Hypothalamus (tissue), 51 donors: ENCODE data around the gene ATP6V1C2.
A peak's percentile ranks its signal among the peaks of the same experiment; 100 is the strongest.
"Not testable (repeated sequence)": the region's sequence is repeated elsewhere in the genome, so short reads cannot be mapped to it uniquely, and the experiment has no call there.

Source experiments
- DNase-seq, 51 donors: peaks; one replicate each; lab custom pipeline; 2025; lab: John Stamatoyannopoulos, UW

The ATP6V1C2 gene

DNA sequence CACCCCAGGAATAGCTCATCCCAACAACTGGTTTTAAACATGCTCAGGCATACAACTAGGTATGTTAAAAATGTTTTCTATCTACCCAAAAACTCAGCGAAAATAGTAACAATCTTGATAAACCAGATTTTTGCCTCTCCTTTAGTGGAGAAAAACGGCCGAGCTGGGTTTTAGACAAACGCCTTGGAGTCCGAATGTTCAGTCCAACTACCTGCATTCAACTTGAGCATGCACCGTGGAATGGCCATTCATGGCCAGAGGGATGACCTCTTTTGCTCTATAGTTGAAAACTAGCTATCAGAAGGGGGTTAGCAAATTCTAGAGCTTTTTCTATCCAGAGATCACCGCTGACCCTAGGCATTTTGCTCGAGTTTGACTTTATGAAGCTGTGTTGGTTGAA is 60.3 kb downstream of the ATP6V1C2 start:
- no peak for DNase-seq

DNA sequence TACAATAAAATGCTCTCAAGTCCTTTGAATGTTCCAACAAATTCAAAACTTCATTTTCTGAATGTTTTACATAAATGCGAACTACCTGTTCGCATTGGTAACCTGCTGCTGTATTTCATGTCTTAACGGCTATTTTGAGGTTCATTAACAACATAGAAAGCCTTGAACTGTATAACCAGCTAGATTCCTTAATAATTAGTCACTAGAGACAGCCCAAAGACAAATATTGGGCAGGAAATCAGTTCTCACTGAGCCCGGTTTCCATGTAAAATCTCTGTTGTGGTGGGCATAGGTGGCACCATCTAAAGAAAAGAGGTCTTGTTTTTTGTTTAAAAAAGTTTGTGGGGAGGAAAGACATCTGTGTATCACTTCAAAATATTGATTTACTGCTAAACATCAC is 62.0 kb downstream of the ATP6V1C2 start:
- DNase-seq: no peak

DNA sequence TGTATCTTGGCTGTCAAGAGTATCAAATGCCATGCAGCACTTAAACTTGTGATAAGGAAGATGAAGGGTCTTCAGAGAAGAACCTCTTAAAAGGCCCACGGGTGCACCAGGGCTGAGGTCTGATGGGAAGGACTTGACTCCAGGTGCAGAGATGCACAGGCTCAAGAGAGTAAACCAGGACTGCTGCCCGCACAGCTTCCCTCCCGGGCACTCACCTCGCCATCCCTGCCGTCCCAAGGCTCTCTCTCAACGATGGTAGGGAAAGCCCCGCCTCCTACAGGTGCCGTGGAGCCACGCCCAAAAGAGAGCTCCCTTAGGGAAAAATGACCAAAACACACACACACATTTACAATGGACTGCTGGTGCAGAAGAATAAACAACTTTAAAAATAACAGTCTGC is 63.3 kb downstream of the ATP6V1C2 start:
- no peak for DNase-seq

DNA sequence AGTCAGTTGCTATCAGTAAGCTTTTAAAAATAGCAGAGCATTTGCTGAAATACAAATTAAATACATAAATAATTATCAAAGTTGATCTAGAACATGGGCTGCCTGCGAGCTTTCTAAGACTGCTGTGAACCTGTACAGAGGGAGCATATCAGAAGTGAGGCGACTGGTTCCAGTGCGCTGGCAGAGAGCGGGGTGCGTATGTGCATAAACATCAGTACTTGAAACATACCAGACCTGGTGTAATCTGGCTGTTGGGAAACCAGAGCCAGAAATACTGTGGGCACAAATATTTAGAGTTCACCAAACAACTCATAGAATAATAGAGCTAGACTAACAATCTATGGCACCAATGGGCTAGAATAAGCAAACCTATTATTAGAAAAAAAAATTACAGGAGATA is 63.8 kb downstream of the ATP6V1C2 start:
- no peak for DNase-seq

DNA sequence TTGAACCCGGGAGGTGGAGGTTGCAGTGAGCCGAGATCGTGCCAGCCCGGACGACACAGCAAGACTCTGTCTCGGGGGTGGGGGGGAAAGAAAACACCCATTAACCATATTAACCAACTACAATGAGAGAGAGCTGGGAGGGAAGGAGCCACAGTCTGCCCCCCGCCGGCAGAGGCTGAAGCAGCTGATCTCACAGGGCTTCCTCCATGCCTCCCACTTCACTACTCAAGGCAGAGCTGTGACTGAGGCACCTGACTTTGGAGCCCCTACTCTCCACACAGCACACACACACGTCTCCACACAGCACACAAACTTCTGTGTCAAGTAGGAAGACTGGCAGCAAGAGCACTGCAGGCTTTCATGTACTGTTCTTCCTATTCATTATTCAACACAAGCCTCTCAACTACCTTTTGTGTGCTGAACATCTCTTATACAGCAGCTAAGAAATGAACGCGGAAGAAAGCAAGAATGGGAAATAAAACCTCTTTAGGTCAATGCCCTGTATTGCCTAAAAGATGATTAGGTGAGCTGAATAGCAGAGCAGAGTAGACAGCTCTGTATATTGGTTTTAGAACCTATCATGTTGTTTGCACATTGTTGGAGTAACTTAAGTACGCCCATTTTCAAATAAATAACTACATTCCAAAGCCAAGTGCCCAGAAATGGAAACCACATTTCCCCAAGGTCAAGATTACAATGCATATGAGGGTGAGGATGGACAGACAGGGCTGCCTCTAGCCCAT is 65.0 kb downstream of the ATP6V1C2 start:
- no peak for DNase-seq

DNA sequence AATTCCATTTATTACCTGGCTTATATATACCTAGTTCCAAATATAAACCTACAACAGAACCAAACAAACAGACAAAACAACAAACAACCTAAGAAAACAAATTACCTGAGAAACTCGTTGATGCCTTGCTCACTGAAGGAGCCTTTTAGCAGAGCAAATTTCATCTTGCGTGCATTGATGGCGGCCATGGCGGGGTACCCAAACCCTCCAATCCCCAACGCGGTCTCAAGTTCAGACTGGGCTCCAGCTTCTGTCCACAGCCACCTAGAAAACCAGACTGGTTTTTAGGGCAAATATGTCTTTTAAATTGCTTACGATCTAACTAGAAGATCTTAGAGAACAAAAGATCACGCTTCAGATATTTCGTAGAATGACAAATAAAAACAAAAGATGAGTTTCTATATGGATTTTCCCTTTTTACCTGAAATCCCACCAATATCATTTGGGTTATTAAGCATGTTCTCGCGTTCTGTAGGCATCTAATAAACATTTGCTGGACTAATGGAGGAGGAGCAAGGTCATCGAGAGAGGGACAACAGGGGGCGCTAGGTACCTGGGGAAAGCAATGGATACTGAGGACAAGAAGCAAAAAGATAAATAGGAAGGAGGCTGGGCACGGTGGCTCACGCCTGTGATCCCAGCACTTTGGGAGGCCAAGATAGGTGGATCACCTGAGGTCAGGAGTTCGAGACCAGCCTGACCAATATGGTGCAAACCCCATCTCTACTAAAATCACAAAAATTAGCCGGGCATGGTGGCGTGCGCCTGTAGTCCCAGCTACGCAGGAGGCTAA is 65.9 kb downstream of the ATP6V1C2 start:
- DNase-seq: no peak

DNA sequence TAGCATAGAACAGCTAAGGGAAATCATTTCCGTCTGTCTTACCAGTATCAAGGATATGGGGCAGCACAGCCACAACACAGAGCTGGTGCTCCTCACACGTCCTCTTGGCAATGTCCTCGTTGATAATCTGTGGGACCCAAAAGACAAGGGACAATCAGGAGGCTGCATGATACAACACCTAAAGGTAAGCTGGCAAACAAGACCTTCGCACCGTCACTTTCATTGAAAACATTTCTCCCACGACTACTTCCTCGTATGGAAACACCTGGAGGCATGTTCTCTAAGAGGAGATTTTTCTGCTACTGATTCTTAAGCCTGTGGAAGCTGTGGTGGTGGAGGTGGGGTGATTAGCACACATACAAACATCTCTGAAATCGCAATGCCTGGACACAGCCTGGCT is 67.4 kb downstream of the ATP6V1C2 start:
- DNase-seq: no peak

DNA sequence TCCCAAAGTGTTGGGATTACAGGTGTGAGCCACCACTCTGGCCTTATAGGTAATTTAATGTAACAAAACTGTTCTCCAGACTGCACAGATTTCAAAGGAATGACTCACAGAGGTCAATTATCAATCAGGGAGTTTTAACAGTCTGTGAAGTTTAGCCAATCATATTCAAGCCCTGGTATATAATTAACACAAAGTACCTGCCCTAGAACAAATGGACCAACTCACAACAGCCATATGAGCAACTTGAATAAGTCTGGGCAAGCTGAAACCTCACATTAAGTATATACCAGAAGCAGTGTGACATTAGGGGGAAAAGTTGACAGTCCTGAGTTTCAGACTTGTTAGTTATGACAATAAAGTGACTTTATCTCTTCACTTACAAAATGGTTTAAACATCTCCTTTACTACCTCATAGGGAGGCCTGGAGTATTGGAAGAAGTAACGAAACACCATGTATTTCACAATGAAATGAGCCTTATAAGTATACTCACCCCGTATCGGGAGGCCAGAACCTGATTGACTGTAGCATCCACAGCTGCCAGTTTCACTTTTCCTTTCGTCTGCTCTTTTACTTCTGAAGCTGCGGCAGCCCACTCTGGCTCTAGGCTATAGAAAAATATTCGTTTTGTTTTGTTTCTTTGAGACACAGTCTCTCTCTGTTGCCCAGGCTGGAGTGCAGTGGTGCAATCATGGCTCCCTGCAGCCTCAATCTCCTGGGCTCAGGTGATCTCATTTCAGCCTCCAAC is 69.0 kb downstream of the ATP6V1C2 start:
- DNase-seq: no peak

DNA sequence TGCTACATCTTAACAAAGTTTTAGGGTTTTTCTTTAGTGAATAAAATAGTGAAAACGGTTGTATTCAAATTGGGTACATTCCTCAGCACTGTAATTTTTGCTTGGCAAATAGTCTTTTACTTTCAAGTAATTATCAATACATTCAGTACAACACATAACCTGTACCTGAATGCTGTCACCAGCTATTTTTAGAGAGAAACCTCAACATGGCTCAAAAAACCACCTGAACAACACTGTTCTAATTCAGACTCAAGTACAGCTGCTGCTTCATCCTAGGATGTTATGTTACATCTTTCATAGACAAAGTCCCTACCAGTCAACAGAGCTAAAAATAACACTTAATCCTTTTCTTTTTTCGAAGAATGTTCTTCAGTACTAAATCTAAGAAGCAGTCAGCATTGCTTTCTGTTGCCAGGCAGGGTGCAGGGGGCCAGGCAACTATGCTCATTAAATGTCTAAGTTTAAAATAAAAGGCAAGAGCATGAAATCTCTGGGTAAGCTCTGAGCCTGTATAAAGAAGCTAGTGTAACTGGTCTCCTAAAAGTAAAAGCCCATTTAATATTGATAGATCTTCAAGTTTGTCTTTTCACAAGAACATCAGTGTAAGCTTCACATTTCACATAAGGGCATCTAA is 70.7 kb downstream of the ATP6V1C2 start:
- peak in 1 of 51 donors; percentile 3 for DNase-seq

DNA sequence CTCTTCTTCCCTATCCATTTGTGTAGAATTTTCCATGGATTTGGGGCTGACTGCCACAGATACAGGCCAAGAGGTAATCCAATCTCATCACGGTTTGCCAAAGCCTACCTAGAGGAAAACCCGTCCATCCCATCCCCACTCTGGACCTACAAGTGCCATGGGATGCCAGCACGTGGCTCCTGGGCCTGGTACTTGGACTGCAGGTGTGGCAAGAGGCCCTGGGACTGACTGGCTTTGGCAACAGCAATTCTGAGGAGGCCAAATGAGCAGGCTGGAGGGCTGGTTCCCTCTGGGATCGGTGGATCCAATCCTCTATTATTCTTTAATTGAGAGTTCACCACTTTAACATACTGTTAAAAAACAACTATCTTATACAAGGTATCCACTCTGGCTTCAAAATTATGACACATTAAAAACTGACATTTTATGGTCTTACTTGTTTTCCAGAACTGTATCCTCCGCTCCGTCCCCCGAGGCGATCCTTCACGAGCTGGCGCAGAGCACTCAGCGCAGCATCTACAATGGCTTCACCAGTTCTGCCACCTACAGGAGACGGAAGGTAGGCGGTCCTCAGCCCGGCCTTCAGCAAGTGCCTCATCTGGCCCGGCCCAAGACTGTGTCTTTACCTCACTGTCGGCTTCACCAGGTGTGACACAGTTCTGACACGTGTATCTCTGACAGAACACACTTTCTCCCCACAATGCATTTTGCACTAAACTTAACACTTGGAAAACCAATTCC is 71.4 kb downstream of the ATP6V1C2 start:
- DNase-seq: peak in 1 of 51 donors; percentile 12

DNA sequence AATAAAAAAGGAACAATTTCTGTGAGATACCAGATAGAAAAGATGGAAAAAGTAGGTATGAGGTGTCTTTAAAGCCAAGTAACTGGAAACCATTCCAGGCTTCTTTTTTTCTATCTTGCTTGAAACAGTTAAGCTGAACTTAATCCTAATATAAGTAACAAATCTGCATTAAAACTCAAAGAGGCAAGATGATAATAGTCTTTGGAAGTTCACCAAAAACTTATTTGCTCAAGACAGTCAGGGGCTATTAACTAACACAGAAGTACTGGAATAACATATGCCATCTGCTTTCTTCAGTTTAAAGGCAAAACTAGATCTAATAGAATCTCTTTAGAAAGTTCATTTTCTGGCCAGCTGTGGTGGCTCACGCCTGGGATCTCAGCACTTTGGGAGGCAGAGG is 72.4 kb downstream of the ATP6V1C2 start:
- no peak for DNase-seq

DNA sequence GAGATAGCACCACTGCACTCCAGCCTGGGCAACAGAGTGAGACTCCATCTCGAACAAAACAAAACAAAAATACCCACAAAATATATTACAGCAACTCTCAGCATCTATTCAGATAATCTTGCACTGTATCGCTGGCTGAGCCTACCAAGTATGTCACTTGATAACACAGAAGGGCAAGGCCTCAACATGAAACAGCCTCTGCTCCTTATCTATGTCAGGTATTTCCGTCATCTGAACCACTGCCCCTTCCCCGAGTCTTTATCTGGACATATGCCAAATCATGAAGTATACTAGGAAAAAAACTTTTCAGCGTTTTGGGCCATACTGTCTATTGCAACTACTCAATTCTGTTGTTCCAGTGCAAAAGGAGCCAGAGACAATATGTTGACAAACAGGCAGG is 73.4 kb downstream of the ATP6V1C2 start:
- DNase-seq: no peak

DNA sequence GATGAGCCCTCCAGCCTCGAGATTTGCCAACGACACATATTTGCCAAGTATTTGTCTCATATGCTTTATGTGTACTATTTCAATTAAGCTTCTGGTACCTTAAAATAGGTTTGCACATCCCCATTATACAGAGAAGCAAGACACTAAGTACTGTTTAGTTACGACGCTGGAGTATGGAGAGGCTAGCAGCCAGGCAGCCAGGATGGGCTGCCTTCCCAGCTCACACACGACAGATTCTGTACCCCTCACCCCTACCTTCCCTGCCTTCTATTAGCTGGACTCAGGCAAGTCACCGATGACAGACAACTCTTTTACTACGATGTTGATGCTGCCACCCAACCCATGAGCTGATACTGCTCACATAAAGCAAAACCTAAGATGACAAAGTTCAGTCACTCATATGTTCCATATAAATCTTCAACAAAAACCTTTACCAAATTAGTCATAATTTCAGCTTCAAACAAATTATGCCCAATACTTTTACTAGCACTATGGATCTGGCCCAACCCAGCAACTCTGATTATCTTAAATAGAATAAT is 74.1 kb downstream of the ATP6V1C2 start:
- no peak for DNase-seq

DNA sequence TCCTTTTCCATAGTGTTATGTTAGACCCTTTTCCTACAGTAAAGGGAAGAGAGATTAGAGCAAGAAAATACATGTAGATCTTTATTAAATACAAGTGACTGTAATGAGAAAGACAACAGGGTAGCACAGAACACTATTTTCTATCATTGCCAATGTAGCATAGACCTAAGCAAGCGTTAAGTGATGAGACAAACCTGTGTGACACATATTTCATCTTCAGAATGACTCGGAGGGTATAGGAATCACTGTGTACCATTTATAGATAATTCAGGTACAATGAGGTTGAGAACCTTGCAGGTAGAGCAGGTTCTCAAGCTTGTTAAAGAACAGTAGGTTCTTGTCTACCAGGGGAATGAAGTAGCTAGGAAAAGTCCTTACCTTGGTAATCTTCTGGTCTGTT is 75.3 kb downstream of the ATP6V1C2 start:
- DNase-seq: no peak

DNA sequence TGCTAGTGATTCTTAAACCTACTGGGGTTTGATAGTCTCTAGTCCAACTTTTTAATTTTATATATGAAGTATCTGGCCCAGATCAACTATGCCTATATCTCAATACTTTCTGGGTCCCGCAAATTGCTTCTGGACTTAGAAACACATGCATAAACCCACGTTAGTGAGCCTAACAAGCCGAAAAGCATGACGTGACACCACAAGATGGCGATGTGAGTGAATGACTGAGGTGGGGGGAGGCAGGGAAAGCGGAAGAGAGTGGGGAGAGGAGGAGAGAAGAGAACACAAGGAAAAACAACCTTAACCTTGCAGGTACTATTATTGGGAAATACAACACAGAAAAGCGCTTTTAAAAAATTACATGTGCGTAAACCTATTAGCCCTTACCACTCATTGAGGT is 77.4 kb downstream of the ATP6V1C2 start:
- no peak for DNase-seq

DNA sequence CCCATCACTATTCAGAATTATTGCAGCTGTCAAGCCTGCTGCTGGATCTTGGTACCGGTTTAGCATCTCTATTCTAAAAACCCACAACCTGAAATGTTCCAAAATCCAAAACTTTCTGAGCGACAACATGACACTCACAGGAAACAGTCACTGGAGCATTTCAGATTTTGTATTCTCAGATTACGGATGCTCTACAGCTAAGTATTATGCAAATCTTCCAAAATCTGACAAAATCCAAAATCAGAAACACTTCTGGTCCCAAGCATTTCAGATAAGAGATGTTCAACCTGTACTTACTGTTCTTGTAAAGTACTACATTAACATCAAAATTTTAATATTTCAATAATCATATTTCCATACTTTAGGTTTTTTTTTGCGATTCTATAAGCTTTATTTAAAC is 78.7 kb downstream of the ATP6V1C2 start:
- DNase-seq: no peak

DNA sequence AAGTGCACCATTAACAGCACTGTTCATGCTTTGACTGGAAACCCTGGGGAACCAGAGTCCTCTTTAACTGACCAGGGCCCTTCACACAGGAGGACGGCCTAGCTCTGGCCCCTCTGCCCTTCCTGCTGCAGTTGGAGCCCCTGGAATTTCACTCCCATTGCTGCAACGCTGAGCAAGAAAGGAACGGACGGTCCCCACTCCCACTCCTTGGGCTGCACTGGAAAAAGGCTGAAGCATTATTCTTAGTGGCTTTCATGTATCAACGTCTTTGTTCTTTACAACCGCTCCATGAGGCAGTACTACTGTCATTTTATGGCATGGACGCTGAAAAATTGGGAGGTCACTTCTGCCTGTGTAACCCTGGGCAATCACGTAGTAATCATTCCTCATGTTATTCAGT is 81.2 kb downstream of the ATP6V1C2 start:
- no peak for DNase-seq

DNA sequence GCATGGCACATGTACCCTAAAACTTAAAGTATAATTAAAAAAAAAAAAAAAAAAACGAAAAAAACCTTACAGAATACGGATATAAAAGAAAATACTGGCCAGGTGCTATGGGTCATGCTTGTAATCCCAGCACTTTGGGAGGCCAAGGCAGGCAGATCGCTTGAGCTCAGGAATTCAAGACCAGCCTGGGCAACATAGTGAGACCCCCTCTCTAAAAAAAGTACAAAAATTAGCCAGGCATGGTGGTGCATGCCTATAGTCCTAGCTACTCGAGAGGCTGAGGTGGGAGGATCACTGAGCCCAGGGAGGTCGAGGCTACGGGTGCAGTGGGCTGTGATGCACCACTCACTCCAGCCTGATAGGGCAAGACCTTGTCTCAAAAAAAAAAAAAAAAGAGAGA is 84.6 kb downstream of the ATP6V1C2 start:
- DNase-seq: not testable (repeated sequence)

DNA sequence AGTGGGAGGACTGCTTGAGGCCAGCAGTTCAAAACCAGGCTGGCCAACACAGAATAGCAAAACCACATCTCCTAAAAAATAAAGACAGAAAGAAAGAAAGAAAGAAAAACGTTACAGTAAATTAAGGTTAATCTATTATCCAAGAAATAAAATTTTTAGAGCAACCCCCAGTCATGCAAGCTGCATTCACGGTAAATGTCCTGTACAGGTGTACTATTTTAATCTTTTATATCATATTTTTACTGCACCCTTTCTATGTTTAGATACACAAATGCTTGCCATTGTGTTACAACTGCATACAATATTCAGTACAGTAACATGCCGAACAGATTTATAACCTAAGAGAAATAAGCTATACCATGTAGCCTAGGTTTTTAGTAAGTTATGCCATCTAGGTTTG is 85.1 kb downstream of the ATP6V1C2 start:
- DNase-seq: no peak
